NT2/D1 (cell line): ENCODE measurements around the gene TSPAN16.
A peak's percentile ranks its signal among the peaks of the same experiment; 100 is the strongest.

Experiments used
- DNase-seq: peaks from one replicate; pipeline ENCODE4 v3.0.0-alpha.2; 2011; ENCODE audit warnings: low read depth, low spot score
- H3K27me3 ChIP-seq: 2 replicates; pipeline ENCODE4 v1.6.0; 2011; ENCODE audit warnings: mild to moderate bottlenecking; ENCODE audit not compliant: insufficient read length, insufficient read depth
- H3K36me3 ChIP-seq: 2 replicates; pipeline ENCODE4 v1.6.1; 2011; ENCODE audit warnings: mild to moderate bottlenecking, low read length, mixed read lengths; ENCODE audit not compliant: insufficient read depth, insufficient read length
- H3K4me1 ChIP-seq: 2 replicates; pipeline ENCODE4 v1.5.1; 2011; ENCODE audit not compliant: insufficient read depth, insufficient read length
- H3K4me3 ChIP-seq: 2 replicates; pipeline ENCODE4 v1.5.1; 2011; ENCODE audit warnings: low read depth; ENCODE audit not compliant: insufficient read length
- H3K9ac ChIP-seq: 2 replicates; pipeline ENCODE4 v1.6.0; 2011; ENCODE audit warnings: low read depth; ENCODE audit not compliant: insufficient read length
- H3K9me3 ChIP-seq: 2 replicates; pipeline ENCODE4 v1.5.1; 2011; ENCODE audit warnings: mild to moderate bottlenecking, low read length; ENCODE audit not compliant: insufficient read depth
- SUZ12 ChIP-seq: IDR thresholded peaks from 2 replicates; pipeline ENCODE4 v1.6.1; 2011; ENCODE audit not compliant: insufficient read length, insufficient read depth; ENCODE audit errors: extremely low read depth
- YY1 ChIP-seq: IDR thresholded peaks from 2 replicates; pipeline ENCODE4 v1.6.1; 2011; ENCODE audit not compliant: insufficient read length, insufficient read depth
- ZNF274 ChIP-seq: IDR thresholded peaks from 2 replicates; pipeline ENCODE4 v1.6.1; 2011; ENCODE audit warnings: mild to moderate bottlenecking, low read depth, low read length

The TSPAN16 gene

GRCh38 chr19:11322269-11323024, 26.5 kb downstream of the TSPAN16 start:
- Histone ChIP-seq H3K9ac (no peak overlapping the region), H3K4me1 (peaks cover 11% of the 10 kb centered on the region), H3K9me3 (no peaks in the 10 kb centered on the region), H3K27me3 (no peaks in the 10 kb centered on the region), H3K4me3 (no peak overlapping the region), H3K36me3 (peaks cover 12% of the 10 kb centered on the region)
- DNase-seq, result no peak
- no peak for TF ChIP-seq ZNF274
- no peak for TF ChIP-seq SUZ12
- TF ChIP-seq YY1, result no peak

GRCh38 chr19:11323601-11324078, 27.7 kb downstream of the TSPAN16 start:
- H3K9ac ChIP-seq, result peak overlapping the region; percentile 71
- H3K36me3 ChIP-seq, result peaks cover 12% of the 10 kb centered on the region
- DNase-seq, result no peak
- no peaks in the 10 kb centered on the region for H3K27me3 ChIP-seq
- no peak for TF ChIP-seq YY1
- no peak for TF ChIP-seq SUZ12
- TF ChIP-seq ZNF274, result no peak
- peaks cover 11% of the 10 kb centered on the region for H3K4me1 ChIP-seq
- H3K9me3 ChIP-seq, result no peaks in the 10 kb centered on the region
- no peak overlapping the region for H3K4me3 ChIP-seq

- no peaks in the 10 kb centered on the region for H3K27me3 ChIP-seq
- no peak for DNase-seq
- no peaks in the 10 kb centered on the region for H3K9me3 ChIP-seq
- H3K4me3 ChIP-seq, result no peak overlapping the region
- peak overlapping the region; percentile 71 for H3K9ac ChIP-seq
- no peak for TF ChIP-seq YY1
- H3K4me1 ChIP-seq, result peaks cover 11% of the 10 kb centered on the region
- peaks cover 12% of the 10 kb centered on the region for H3K36me3 ChIP-seq
These were observed 28.2 kb downstream of the TSPAN16 start for GRCh38 chr19:11324079-11324661.

GRCh38 chr19:11324748-11325389, 28.9 kb downstream of the TSPAN16 start:
- Histone ChIP-seq H3K4me1 (peaks cover 11% of the 10 kb centered on the region), H3K9me3 (no peaks in the 10 kb centered on the region), H3K4me3 (no peak overlapping the region), H3K36me3 (peaks cover 12% of the 10 kb centered on the region), H3K27me3 (no peaks in the 10 kb centered on the region), H3K9ac (no peak overlapping the region)
- no peak for DNase-seq
- TF ChIP-seq SUZ12 (no peak), YY1 (no peak), ZNF274 (no peak)

- TF ChIP-seq ZNF274, result no peak
- no peak for TF ChIP-seq SUZ12
- no peak for TF ChIP-seq YY1
- no peak overlapping the region for H3K9ac ChIP-seq
These were observed 29.6 kb downstream of the TSPAN16 start for GRCh38 chr19:11325544-11325943.

GRCh38 chr19:11330127-11330526, 34.2 kb downstream of the TSPAN16 start:
- Histone ChIP-seq H3K9ac (no peak overlapping the region), H3K27me3 (no peaks in the 10 kb centered on the region), H3K4me1 (no peaks in the 10 kb centered on the region), H3K4me3 (no peak overlapping the region), H3K36me3 (peaks cover 26% of the 10 kb centered on the region), H3K9me3 (no peaks in the 10 kb centered on the region; the same call in 1 of the 2 replicates)
- TF ChIP-seq ZNF274 (no peak), SUZ12 (no peak), YY1 (no peak)
- no peak for DNase-seq

More at GRCh38 chr19:11325544-11325943, 29.6 kb downstream of the TSPAN16 start:
- H3K36me3 ChIP-seq, result peaks cover 12% of the 10 kb centered on the region
- H3K9me3 ChIP-seq, result no peaks in the 10 kb centered on the region
- peaks cover 11% of the 10 kb centered on the region for H3K4me1 ChIP-seq
- H3K4me3 ChIP-seq, result no peak overlapping the region
- no peak for DNase-seq
- no peaks in the 10 kb centered on the region for H3K27me3 ChIP-seq

GRCh38 chr19:11331502-11331901, 35.5 kb downstream of the TSPAN16 start:
- H3K4me1 ChIP-seq, result no peaks in the 10 kb centered on the region
- no peak overlapping the region for H3K4me3 ChIP-seq
- no peak overlapping the region for H3K9ac ChIP-seq
- DNase-seq, result no peak
- no peaks in the 10 kb centered on the region; the same call in 1 of the 2 replicates for H3K9me3 ChIP-seq
- no peaks in the 10 kb centered on the region for H3K27me3 ChIP-seq
- no peak for TF ChIP-seq YY1
- TF ChIP-seq ZNF274, result no peak
- TF ChIP-seq SUZ12, result no peak
- peaks cover 34% of the 10 kb centered on the region for H3K36me3 ChIP-seq
